SHP77 treated with DMSO at 0.1 percent for 48 hours (cell line): ENCODE measurements around the gene SLC38A3.

Source experiments
- DNase-seq: peaks from one replicate; lab custom pipeline; 2025; lab: John Stamatoyannopoulos, UW

The SLC38A3 gene

GRCh38 chr3:50204804-50205412 lies at the start of gene SLC38A3:
Gene SLC38A3, plus strand, starts transcription at chr3:50205271. Its CDS starts 8,929 bp downstream, at chr3:50214200.
- DNase-seq = no peak

- DNase-seq = no peak
Observed at GRCh38 chr3:50155491-50155878, 49.6 kb upstream of the SLC38A3 start.

- DNase-seq = no peak
Observed at GRCh38 chr3:50155891-50156290, 49.2 kb upstream of the SLC38A3 start.

- no peak for DNase-seq
Observed at GRCh38 chr3:50156549-50157493, 48.2 kb upstream of the SLC38A3 start.

- no peak for DNase-seq
Observed at GRCh38 chr3:50157827-50158529, 47.1 kb upstream of the SLC38A3 start.

GRCh38 chr3:50158530-50159146 lies 46.4 kb upstream of the SLC38A3 start:
- DNase-seq = no peak

GRCh38 chr3:50160561-50160983 lies 44.5 kb upstream of the SLC38A3 start:
- no peak for DNase-seq

- DNase-seq = no peak
Observed at GRCh38 chr3:50161320-50161719, 43.8 kb upstream of the SLC38A3 start.

GRCh38 chr3:50162034-50162883 lies 42.8 kb upstream of the SLC38A3 start:
- no peak for DNase-seq

- no peak for DNase-seq
Observed at GRCh38 chr3:50163572-50164455, 41.3 kb upstream of the SLC38A3 start.

GRCh38 chr3:50164481-50164880 lies 40.6 kb upstream of the SLC38A3 start:
- no peak for DNase-seq

- DNase-seq = no peak
Observed at GRCh38 chr3:50164984-50165909, 39.8 kb upstream of the SLC38A3 start.

GRCh38 chr3:50165910-50166538 lies 39.0 kb upstream of the SLC38A3 start:
- DNase-seq = no peak

- no peak for DNase-seq
Observed at GRCh38 chr3:50166620-50167019, 38.5 kb upstream of the SLC38A3 start.

- no peak for DNase-seq
Observed at GRCh38 chr3:50167069-50167840, 37.8 kb upstream of the SLC38A3 start.

- DNase-seq = no peak
Observed at GRCh38 chr3:50167841-50168209, 37.2 kb upstream of the SLC38A3 start.

- DNase-seq = no peak
Observed at GRCh38 chr3:50168388-50168787, 36.7 kb upstream of the SLC38A3 start.

- no peak for DNase-seq
Observed at GRCh38 chr3:50168791-50169190, 36.3 kb upstream of the SLC38A3 start.
